Hepatocyte (in vitro differentiated cells): Measurements from ENCODE around the gene COL5A1.

Source experiments
- EZH2phosphoT487 ChIP-seq: fragments of 200-600 bp; sonication (generic); IDR thresholded peaks from one replicate; pipeline ENCODE4 v1.6.1; 2018; ENCODE audit warnings: antibody characterized with exemption, mild to moderate bottlenecking, low read depth, moderate library complexity; ENCODE audit not compliant: unreplicated experiment, severe bottlenecking
- TF ChIP-seq, protein P1 (sequence below): fragments of 200-600 bp; sonication (generic); IDR thresholded peaks from 2 replicates; pipeline ENCODE4 v1.5.1; 2016; ENCODE audit warnings: antibody characterized with exemption, mild to moderate bottlenecking; ENCODE audit not compliant: poor library complexity

DNA sequence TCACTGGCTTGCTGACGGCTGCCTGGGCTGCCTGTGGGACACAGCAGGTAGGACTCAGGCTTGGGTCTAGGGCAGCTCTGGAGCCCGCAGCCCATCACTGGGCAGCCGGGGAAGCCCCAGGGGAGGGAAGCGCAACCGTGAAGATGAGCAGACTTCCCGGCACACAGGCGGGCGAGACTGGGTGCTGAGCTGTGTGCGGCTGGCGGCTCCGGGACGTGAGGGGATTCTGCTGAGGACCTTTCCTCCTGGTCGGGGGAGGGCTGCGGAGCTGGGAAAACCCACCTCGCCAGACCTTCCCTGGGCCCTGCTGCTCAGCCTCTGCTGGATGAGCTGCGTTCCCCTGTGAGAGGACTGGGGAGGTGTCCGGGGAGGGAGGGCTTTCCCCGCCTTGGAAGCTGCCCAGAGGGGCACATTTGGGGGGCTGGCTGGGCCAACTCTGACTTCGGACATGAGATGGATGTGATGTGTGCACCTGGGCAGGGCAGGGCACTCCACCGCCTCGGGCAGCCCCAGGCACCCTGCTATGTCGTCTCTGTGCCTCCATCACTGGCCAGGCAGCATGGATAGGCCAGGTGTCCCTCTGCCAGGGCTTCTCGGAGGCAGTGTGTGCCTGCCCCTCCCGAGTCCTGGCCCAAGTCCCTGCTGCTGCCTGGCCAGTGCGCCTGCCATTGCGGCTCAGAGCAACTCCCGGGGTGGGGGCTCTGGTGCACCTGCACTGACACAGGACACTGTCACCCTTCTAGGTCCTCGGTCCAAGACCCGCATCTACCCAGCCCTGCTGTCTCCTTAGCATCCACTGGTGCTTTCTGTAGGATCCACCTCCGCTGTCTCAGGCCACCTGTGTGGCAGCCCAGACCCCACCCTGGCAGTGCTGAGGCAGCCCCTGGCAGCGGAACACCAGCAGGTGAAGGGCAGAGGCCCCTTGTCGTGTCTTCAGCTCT lies 66.4 kb downstream of the COL5A1 start:
- TF ChIP-seq, protein P1, sequence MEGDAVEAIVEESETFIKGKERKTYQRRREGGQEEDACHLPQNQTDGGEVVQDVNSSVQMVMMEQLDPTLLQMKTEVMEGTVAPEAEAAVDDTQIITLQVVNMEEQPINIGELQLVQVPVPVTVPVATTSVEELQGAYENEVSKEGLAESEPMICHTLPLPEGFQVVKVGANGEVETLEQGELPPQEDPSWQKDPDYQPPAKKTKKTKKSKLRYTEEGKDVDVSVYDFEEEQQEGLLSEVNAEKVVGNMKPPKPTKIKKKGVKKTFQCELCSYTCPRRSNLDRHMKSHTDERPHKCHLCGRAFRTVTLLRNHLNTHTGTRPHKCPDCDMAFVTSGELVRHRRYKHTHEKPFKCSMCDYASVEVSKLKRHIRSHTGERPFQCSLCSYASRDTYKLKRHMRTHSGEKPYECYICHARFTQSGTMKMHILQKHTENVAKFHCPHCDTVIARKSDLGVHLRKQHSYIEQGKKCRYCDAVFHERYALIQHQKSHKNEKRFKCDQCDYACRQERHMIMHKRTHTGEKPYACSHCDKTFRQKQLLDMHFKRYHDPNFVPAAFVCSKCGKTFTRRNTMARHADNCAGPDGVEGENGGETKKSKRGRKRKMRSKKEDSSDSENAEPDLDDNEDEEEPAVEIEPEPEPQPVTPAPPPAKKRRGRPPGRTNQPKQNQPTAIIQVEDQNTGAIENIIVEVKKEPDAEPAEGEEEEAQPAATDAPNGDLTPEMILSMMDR = no peak
- no peak for TF ChIP-seq EZH2phosphoT487
